RWPE2 (cell line): Measurements from ENCODE around the gene TNFAIP1.
A peak's percentile ranks its signal among the peaks of the same experiment; 100 is the strongest.

Experiments
- ATAC-seq: fragments of 200-7000 bp; cut with Tn5 transposase; 3 replicates; pipeline ENCODE4 v1.9.1; 2021; ENCODE audit warnings: low read depth
- DNase-seq: peaks from one replicate; pipeline ENCODE4 v3.0.0-alpha.2; 2020; ENCODE audit warnings: low spot score
- H3K27ac ChIP-seq: fragments of 450-650 bp; 2 replicates; pipeline ENCODE4 v1.5.1; 2017; ENCODE audit warnings: mild to moderate bottlenecking; ENCODE audit not compliant: poor library complexity, severe bottlenecking
- H3K27me3 ChIP-seq: fragments of 250-450 bp; sonication (Bioruptor Pico); 2 replicates; pipeline ENCODE4 v1.5.1; 2021; ENCODE audit warnings: mild to moderate bottlenecking, moderate library complexity; ENCODE audit not compliant: insufficient read depth, poor library complexity, severe bottlenecking
- H3K36me3 ChIP-seq: fragments of 250-450 bp; sonication (Bioruptor Pico); 2 replicates; pipeline ENCODE4 v1.5.1; 2020; ENCODE audit warnings: low read depth, mild to moderate bottlenecking, moderate library complexity
- H3K4me1 ChIP-seq: fragments of 250-450 bp; sonication (Bioruptor Pico); 2 replicates; pipeline ENCODE4 v1.5.1; 2021; ENCODE audit warnings: mild to moderate bottlenecking, moderate library complexity; ENCODE audit not compliant: insufficient read depth, poor library complexity, severe bottlenecking
- H3K4me3 ChIP-seq: fragments of 250-450 bp; sonication (Bioruptor Pico); 2 replicates; pipeline ENCODE4 v1.5.1; 2021; ENCODE audit warnings: mild to moderate bottlenecking, moderate library complexity; ENCODE audit not compliant: severe bottlenecking
- H3K9me3 ChIP-seq: fragments of 250-450 bp; sonication (Bioruptor Pico); 2 replicates; pipeline ENCODE4 v1.5.1; 2021; ENCODE audit warnings: mild to moderate bottlenecking, moderate library complexity; ENCODE audit not compliant: severe bottlenecking
- CTCF ChIP-seq: fragments of 450-650 bp; IDR thresholded peaks from one replicate; pipeline ENCODE4 v1.5.1; 2017; ENCODE audit warnings: mild to moderate bottlenecking, moderate library complexity; ENCODE audit not compliant: poor library complexity, severe bottlenecking

Gene TNFAIP1

GRCh38 chr17:28345419-28346198 is 10.0 kb downstream of the TNFAIP1 start:
- H3K4me3 ChIP-seq, result no peak overlapping the region
- no peak for ATAC-seq
- no peak for TF ChIP-seq CTCF
- no peak for DNase-seq
- H3K36me3 ChIP-seq, result peaks cover 87% of the 10 kb centered on the region
- no peaks in the 10 kb centered on the region for H3K9me3 ChIP-seq
- peak overlapping the region; percentile 90 for H3K27ac ChIP-seq
- no peaks in the 10 kb centered on the region for H3K27me3 ChIP-seq
- peaks cover 21% of the 10 kb centered on the region for H3K4me1 ChIP-seq

- H3K27ac ChIP-seq, result peak overlapping the region; percentile 90
- no peak for DNase-seq
- H3K36me3 ChIP-seq, result peaks cover 87% of the 10 kb centered on the region
- TF ChIP-seq CTCF, result no peak
- no peaks in the 10 kb centered on the region for H3K9me3 ChIP-seq
- no peaks in the 10 kb centered on the region for H3K27me3 ChIP-seq
- H3K4me1 ChIP-seq, result peaks cover 21% of the 10 kb centered on the region
- H3K4me3 ChIP-seq, result no peak overlapping the region
- ATAC-seq, result no peak
These were observed 10.6 kb downstream of the TNFAIP1 start for GRCh38 chr17:28346199-28346580.

- no peak for DNase-seq
These were observed 11.2 kb downstream of the TNFAIP1 start for GRCh38 chr17:28346746-28347246.

GRCh38 chr17:28347261-28347891 is 11.8 kb downstream of the TNFAIP1 start:
- Histone ChIP-seq H3K27me3 (no peaks in the 10 kb centered on the region), H3K27ac (peak overlapping the region; percentile 90), H3K36me3 (peaks cover 85% of the 10 kb centered on the region), H3K4me1 (peaks cover 21% of the 10 kb centered on the region), H3K9me3 (no peaks in the 10 kb centered on the region), H3K4me3 (no peak overlapping the region)
- TF ChIP-seq CTCF, result peak; percentile 3
- DNase-seq (no peak), ATAC-seq (peak; percentile 95)

More at GRCh38 chr17:28346746-28347246, 11.2 kb downstream of the TNFAIP1 start:
- ATAC-seq, result peak; percentile 35
- H3K27ac ChIP-seq, result peak overlapping the region; percentile 90
- H3K9me3 ChIP-seq, result no peaks in the 10 kb centered on the region
- no peaks in the 10 kb centered on the region for H3K27me3 ChIP-seq
- H3K36me3 ChIP-seq, result peaks cover 87% of the 10 kb centered on the region
- peaks cover 21% of the 10 kb centered on the region for H3K4me1 ChIP-seq
- peak; percentile 6 for TF ChIP-seq CTCF
- H3K4me3 ChIP-seq, result no peak overlapping the region
